Measurements from ENCODE around the gene SSBP3. TPM values are rescaled to one million over a fixed set of nuclear protein-coding genes. Genes with fewer than 3 reads are reported as not detected.

Gene SSBP3
- total and polyA plus RNA-seq, 9 donors, result 41.2 to 247 (median 156) TPM

- no peaks in the 10 kb centered on the region for H3K27me3 ChIP-seq
- WGBS, 3 donors, result 73 to 80% (median 73%) methylated on average over 7 of the region's 7 CpGs
- no peak for TF ChIP-seq CTCF (IDR thresholded peaks at IDR 0.05)
- no peak for TF ChIP-seq POLR2A (IDR thresholded peaks at IDR 0.05)
- no peak for TF ChIP-seq EP300 (IDR thresholded peaks at IDR 0.05)
- no peak overlapping the region for H3K27ac ChIP-seq
- H3K36me3 ChIP-seq, result no peaks in the 10 kb centered on the region
- H3K9me3 ChIP-seq, result no peaks in the 10 kb centered on the region
- no peak overlapping the region for H3K4me3 ChIP-seq
- peaks cover 19% of the 10 kb centered on the region for H3K4me1 ChIP-seq (ENCODE audit: insufficient read depth)
- intact Hi-C loops (cut with DNase I), result no loop called here
- DNase-seq, result no peak
These were observed 40.8 kb downstream of the SSBP3 start for GRCh38 chr1:54365398-54365797.

DNA sequence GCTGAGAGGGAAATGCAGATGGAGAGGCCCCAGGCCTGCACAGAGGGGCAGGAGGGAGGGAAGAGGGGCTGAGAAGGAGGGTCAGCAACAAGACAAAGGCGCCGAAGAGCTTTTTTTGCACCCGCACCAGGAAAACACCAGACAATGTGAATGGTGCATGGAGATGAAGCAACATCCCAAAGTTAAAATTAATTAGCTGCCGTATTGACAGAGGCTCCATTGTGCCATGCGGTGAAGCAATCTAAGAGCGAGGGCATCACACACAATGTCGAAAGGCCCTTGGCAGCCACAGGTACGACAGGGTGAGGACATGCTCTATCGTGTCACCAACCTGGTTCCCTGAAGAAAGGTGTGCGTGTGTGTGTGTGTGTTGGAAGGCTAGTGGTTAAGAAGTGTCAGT is 41.2 kb downstream of the SSBP3 start:
- no peak overlapping the region for H3K27ac ChIP-seq
- H3K4me1 ChIP-seq (ENCODE audit: insufficient read depth), result peaks cover 19% of the 10 kb centered on the region
- no peak overlapping the region for H3K4me3 ChIP-seq
- intact Hi-C loops (cut with DNase I), result no loop called here
- no peaks in the 10 kb centered on the region for H3K9me3 ChIP-seq
- WGBS, 3 donors, result 85 to 93% (median 87%) methylated on average over 10 of the region's 10 CpGs
- TF ChIP-seq POLR2A (IDR thresholded peaks at IDR 0.05) (no peak), CTCF (IDR thresholded peaks at IDR 0.05) (no peak), EP300 (IDR thresholded peaks at IDR 0.05) (no peak)
- no peaks in the 10 kb centered on the region for H3K27me3 ChIP-seq
- no peaks in the 10 kb centered on the region for H3K36me3 ChIP-seq
- DNase-seq, result no peak

DNA sequence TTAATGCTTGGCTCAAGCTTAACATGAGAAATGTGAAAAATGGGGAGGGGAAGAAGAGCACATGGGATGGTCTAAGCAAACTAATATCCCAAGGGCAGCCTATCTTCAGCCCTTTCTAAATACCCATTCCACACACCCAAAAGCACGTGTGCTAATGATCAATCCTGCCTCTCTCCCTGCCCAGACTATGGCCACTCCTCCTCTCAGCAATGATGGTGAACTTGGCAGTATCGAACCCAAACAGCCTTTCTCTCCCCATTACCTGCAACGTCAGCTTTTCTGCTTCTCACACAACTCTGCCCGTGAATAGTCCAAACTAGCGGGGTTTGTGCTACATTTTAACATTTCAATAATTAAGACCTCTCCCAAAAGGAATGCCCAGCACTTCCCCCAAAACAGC is 41.6 kb downstream of the SSBP3 start:
- H3K9me3 ChIP-seq, result no peaks in the 10 kb centered on the region
- no peak overlapping the region for H3K27ac ChIP-seq
- intact Hi-C loops (cut with DNase I), result no loop called here
- H3K36me3 ChIP-seq, result no peaks in the 10 kb centered on the region
- H3K27me3 ChIP-seq, result no peaks in the 10 kb centered on the region
- no peak for DNase-seq
- TF ChIP-seq POLR2A (IDR thresholded peaks at IDR 0.05), result no peak
- TF ChIP-seq CTCF (IDR thresholded peaks at IDR 0.05), result no peak
- no peak for TF ChIP-seq EP300 (IDR thresholded peaks at IDR 0.05)
- H3K4me3 ChIP-seq, result no peak overlapping the region
- H3K4me1 ChIP-seq (ENCODE audit: insufficient read depth), result peaks cover 21% of the 10 kb centered on the region
- WGBS, 3 donors, result 41 to 61% (median 43%) methylated on average over 5 of the region's 5 CpGs

DNA sequence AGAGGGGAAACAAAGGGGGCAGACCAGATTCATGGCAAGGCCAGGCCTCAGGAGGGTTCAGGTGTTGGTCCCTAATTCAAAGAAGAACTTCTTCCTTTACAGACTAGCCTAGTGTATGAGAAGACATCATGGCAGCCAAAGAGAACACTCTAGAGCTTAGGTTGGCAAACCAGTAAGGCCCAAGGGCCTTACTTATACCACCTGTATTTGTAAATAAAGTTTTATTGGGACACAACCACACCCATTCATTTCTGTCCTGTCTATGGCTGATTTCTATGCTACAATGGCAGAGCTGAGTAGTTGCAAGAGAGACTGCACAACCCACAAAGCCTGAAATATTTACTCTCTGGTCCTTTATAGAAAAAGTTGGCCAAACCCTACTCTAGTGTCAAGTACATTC is 42.3 kb downstream of the SSBP3 start:
- no peak for DNase-seq
- Histone ChIP-seq H3K27me3 (no peaks in the 10 kb centered on the region), H3K36me3 (no peaks in the 10 kb centered on the region), H3K9me3 (no peaks in the 10 kb centered on the region), H3K4me3 (no peak overlapping the region), H3K4me1 (ENCODE audit: insufficient read depth) (peaks cover 26% of the 10 kb centered on the region), H3K27ac (no peak overlapping the region)
- intact Hi-C loops (cut with DNase I), result no loop called here
- TF ChIP-seq EP300 (IDR thresholded peaks at IDR 0.05), result no peak
- no peak for TF ChIP-seq CTCF (IDR thresholded peaks at IDR 0.05)
- TF ChIP-seq POLR2A (IDR thresholded peaks at IDR 0.05), result no peak
